HG03575 (cell line): ENCODE data around the gene PHACTR1.
"Not testable (repeated sequence)": the region's sequence is repeated elsewhere in the genome, so short reads cannot be mapped to it uniquely, and the experiment has no call there.

ENCODE experiments used
- ATAC-seq: cut with Tn5 transposase; IDR thresholded peaks from one replicate; pipeline ENCODE4 v1.9.1; 2021; ENCODE audit not compliant: unreplicated experiment, insufficient number of reproducible peaks, low FRiP score; ENCODE audit errors: extremely low read depth

PHACTR1 gene

DNA sequence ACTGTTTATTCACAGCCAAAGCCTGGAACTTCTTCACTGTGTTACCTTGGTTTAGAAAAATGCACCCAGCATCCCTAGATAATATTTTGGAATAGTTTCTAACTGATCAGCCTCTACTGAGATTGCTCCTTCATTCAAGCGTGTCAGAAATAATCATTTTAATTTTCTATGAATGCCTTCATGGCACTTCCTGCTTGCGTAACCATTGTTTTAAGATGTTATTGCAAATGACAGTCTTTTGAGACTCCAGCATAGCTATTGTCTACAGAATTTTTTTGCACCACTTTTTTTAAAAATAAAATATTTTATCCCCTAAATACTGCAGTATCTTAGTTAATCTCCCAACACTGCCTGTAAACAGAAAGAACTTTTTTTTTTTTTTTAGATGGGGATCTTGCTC, 213.1 kb downstream of the PHACTR1 start:
- ATAC-seq: no peak

- ATAC-seq: no peak
These were observed 215.1 kb downstream of the PHACTR1 start for GRCh38 chr6:12931639-12932038.

GRCh38 chr6:12935637-12936036, 219.1 kb downstream of the PHACTR1 start:
- no peak for ATAC-seq

- no peak for ATAC-seq
These were observed 221.4 kb downstream of the PHACTR1 start for GRCh38 chr6:12937971-12938370.

GRCh38 chr6:12939314-12939713, 222.7 kb downstream of the PHACTR1 start:
- no peak for ATAC-seq

DNA sequence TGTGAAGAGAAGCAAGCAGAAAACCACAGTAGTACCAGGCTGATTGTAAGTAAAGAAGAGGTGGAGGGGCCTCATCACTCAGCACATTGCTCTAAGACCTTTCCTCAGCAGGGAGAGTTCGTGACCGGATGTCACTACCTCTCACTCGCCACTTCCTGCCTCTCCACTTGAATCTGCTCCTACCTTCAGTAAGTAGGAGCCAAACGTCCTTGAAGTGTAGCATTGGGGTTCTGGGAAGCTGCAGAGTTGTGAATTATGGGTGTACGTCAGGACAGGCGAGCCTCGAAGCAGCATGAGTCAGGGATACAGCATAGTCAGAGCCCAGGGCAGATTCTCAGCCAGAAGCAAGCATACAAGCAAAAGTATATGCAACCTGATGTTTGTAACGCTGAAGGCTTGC, 224.9 kb downstream of the PHACTR1 start:
- ATAC-seq: no peak

- no peak for ATAC-seq
These were observed 227.0 kb downstream of the PHACTR1 start for GRCh38 chr6:12943549-12943948.

DNA sequence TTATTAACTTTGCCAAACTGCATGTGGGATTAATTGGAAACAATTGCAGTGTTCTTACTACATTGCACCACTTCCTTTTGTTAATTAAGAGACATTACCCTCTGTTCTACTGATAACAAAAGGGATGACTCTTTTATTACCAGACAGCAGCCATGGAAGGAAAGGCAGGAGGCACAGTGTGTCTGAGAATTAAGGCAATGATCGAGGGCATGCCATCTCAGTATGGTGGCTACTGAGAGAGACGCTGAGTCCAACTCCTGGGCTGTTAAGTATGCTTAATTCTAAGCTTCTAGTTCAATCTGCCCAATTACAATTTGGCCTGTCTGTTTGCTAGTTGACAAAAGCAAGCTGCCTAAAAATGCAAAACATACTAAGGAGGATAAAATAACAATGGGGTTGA, 227.4 kb downstream of the PHACTR1 start:
- ATAC-seq: no peak

DNA sequence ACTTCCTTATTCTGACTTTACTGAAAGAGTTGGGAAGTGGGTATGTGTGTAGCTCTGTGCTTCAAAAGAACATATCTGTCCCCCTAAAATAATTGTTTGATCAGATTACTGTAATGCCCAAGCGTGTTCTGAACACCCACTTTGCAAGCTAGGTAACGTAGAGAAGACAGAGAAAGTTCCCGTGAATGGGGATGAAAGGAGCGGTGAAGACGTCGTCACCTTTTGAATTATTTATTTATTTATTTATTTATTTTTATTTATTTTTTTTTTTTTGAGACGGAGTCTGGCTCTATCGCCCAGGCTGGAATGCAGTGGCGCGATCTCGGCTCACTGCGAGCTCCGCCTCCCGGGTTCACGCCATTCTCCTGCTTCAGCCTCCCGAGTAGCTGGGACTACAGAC, 228.0 kb downstream of the PHACTR1 start:
- ATAC-seq: not testable (repeated sequence)

DNA sequence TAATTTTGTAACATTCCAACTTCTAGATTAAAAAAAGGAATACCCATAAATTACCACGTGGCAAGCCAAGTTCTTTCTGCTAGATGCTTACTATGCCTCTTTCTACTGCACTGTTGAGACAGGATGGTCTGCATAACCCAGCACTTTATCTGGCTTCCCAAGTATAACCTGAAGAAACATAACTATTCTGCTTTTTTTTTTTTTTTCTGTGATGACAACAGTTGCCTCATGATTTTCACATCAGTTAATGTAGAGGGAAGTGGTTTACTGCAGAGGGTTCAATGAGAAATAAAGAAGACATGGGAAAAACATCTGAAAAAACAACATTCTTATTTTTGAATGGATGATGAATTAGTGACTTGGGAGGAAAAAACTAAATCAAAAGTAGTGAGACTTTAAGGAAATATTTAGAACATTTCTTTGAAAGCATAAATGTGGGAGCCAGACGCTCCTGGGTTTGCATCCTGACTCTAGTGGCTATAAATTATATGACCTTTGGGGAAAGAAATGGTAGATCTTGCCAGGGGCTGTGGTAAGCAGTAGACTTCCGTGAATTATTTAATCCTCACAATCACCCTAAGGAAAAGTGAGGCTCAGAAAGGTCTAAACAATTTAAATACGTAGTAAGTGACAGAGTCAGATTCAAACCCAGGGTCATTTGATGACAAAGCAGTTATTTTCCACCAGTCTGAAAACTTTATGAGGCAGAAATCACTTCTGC, 230.7 kb downstream of the PHACTR1 start:
- ATAC-seq: no peak

- ATAC-seq: no peak
These were observed 231.4 kb downstream of the PHACTR1 start for GRCh38 chr6:12947967-12948366.

GRCh38 chr6:12950976-12951375, 234.4 kb downstream of the PHACTR1 start:
- no peak for ATAC-seq

GRCh38 chr6:12951415-12951814, 234.8 kb downstream of the PHACTR1 start:
- ATAC-seq: no peak

GRCh38 chr6:12952318-12952717, 235.8 kb downstream of the PHACTR1 start:
- no peak for ATAC-seq

- no peak for ATAC-seq
These were observed 239.4 kb downstream of the PHACTR1 start for GRCh38 chr6:12955956-12956355.

DNA sequence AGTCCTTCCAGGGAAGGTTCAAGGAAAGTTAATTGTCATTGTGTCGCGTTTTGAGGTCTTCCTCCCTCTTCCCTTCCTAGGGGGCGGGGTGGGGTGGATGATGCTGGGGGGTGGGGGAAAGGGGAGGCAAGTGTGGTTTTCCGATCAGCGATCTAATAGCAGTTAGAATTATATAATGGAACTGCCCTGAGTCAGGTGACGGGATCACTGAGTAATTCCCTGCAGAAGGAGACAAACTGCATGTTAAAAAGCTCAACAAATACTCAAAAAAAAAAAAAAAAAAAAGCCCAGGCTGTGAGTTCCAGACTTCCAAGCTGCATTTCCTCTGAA, 240.4 kb downstream of the PHACTR1 start:
- ATAC-seq: no peak

DNA sequence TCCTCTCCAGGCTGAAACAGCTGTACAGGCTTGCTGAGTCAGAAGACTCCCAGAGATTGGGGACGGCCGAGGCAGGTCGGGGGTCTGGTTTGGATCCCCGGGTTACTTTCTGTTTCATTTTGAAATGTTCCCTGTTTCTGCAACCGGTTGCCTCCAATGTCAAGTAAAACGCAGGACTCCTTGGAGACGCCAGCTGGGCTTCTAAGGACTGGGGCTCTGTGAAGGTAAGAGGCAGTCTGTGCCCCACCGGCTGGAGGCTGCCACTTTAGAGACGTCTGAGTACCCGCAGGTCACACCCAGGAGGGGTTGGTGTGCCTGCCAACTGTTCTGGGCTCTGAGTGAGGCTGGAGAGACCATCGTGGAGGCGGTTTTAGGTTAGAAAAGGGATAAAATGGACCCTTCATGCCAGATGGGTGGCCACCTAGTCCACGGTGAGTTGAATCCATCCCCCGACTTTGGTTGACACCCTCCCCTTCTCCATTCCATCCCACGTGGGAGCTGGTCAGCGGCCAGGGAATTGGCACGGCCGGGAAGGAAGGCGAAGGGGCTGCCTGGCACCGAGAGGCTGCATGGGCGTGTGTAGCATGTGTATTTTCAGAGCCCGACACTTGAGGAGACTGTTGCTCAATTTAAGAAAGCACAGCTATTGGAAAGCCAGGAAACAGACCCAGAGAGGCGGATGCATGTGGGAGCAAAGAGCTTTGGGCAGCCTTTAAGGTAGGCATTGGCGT, 240.9 kb downstream of the PHACTR1 start:
- ATAC-seq: no peak

DNA sequence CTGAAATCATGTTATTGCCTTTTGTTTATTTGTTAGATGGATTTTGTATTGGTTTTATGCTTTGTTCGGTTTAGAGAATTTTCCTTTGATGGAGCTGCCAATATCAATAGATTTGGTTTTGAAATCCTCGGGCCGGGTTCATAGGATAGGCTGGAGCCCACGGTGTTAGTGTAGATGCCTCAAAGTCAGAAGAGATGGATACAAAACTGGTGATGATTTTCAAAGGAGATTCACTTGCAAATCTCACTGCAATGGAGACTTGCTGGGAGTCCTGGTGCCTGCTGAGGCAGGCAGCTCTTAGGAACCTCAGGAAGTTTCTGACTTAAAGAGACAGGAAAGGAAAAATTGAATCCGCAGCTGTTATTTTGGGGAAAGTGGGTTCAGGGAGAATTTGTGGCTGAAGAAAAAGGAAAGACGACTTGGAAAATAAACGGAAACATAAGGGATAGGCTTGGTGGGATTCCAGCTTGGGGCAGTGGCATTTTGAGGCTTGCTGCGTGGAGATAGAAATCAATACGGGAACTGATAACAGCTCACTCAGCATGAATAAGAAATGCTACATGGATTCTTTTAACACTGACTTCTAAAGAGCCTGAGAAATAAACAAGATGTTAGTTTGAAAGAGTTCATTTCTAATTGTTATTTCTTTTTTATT, 241.6 kb downstream of the PHACTR1 start:
- ATAC-seq: no peak

- ATAC-seq: no peak
These were observed 245.2 kb downstream of the PHACTR1 start for GRCh38 chr6:12961761-12962160.

DNA sequence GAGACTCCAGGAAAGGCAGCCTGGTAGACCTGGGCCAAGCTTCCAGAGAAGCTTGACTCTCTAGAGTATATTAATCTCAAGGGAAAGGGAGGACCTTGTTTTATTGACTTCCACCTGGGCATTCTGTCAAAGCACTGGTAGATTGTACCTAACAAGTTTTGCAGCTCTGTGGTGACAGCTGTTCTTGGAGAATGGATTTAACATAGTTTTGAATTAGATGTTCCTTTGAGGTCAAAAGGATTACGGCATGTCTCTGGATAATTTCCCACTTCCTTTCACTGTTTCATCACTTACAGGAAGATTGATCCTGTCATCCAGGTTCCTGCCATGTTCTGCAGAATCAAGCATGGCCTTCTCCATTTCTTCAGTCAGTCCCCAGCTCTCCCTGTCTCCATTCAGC, 246.0 kb downstream of the PHACTR1 start:
- ATAC-seq: no peak
